GM12878 (cell line): ENCODE measurements around the gene MDGA2. TPM values are rescaled to one million over a fixed set of nuclear protein-coding genes. Genes with fewer than 3 reads are reported as not detected.

Source experiments
- ATAC-seq: fragments of 200-7000 bp; cut with Tn5 transposase; 3 replicates; pipeline ENCODE4 v1.9.1; 2020; ENCODE audit warnings: mild to moderate bottlenecking, moderate library complexity
- BruUV-seq: library from RNA; stranded (reverse); fragments of 400-500 nt; replicated peaks from 2 replicates; lab custom pipeline; 2021; lab: Mats Ljungman, UMichigan
- CTCF ChIA-PET: fragments of 300-600 bp; sonication (Branson Sonifier 250); formaldehyde crosslinking; extraction: SDS; loops from one replicate; lab custom pipeline; 2021; ENCODE audit warnings: inconsistent platforms; lab: Yijun Ruan, JAX
- POLR2A ChIA-PET: fragments of 350-600 bp; formaldehyde crosslinking; extraction: SDS; loops from one replicate; lab custom pipeline; 2021; ENCODE audit warnings: inconsistent platforms; lab: Charles Lee
- RAD21 ChIA-PET: fragments of 300-600 bp; sonication (Branson Sonifier 250); formaldehyde crosslinking; loops from one replicate; lab custom pipeline; 2023; ENCODE audit warnings: antibody characterized with exemption; ENCODE audit not compliant: unreplicated experiment; lab: Charles Lee
- SMC1A ChIA-PET: fragments of 300-600 bp; sonication (Branson Sonifier 250); formaldehyde crosslinking; loops from one replicate; lab custom pipeline; 2023; ENCODE audit not compliant: unreplicated experiment, uncharacterized antibody; lab: Charles Lee
- DNase-seq: peaks from one replicate; pipeline ENCODE4 v3.0.0-alpha.2; 2011; ENCODE audit warnings: low read depth, low spot score
- FAIRE-seq: peaks from 3 replicates; lab custom pipeline; 2011; peaks lifted over from hg19 to GRCh38; lab: Jason Lieb, UNC
- H2AFZ ChIP-seq: 2 replicates; pipeline ENCODE4 v1.6.0; 2011; ENCODE audit warnings: low read depth, low read length, control low read depth; ENCODE audit not compliant: control insufficient read depth
- H3K27ac ChIP-seq: 2 replicates; pipeline ENCODE4 v1.5.1; 2011; ENCODE audit warnings: control low read depth; ENCODE audit not compliant: control insufficient read depth, insufficient read depth
- H3K27me3 ChIP-seq, 2 experiments: replicated peaks in 1 of 2; 2 replicates each; pipeline versions ENCODE4 v1.6.0 to v1.6.1; 2011; ENCODE audit warnings: low read length in 1 of 2; ENCODE audit not compliant: control insufficient read depth in 2 of 2, insufficient read depth in 2 of 2
- H3K36me3 ChIP-seq, 2 experiments: 2 replicates each; pipeline ENCODE4 v1.5.1; 2011; ENCODE audit warnings: low read length in 1 of 2; ENCODE audit not compliant: control insufficient read depth in 2 of 2, insufficient read depth in 2 of 2
- H3K4me1 ChIP-seq: 2 replicates; pipeline ENCODE4 v1.6.1; 2011; ENCODE audit warnings: mild to moderate bottlenecking, low read length, moderate library complexity, mixed read lengths; ENCODE audit not compliant: control insufficient read depth, insufficient read depth
- H3K4me2 ChIP-seq: 2 replicates; pipeline ENCODE4 v1.6.0; 2011; ENCODE audit warnings: control low read depth; ENCODE audit not compliant: control insufficient read depth, insufficient read depth
- H3K4me3 ChIP-seq: fragments of 200-600 bp; sonication (generic); 2 replicates; pipeline ENCODE4 v1.5.1; 2016
- H3K79me2 ChIP-seq: 2 replicates; pipeline ENCODE4 v1.6.0; 2011; ENCODE audit warnings: low read length; ENCODE audit not compliant: control insufficient read depth, insufficient read depth
- H3K9ac ChIP-seq: 2 replicates; pipeline ENCODE4 v1.8.0; 2011; ENCODE audit warnings: low read length, control low read depth, mixed read lengths; ENCODE audit not compliant: control insufficient read depth, insufficient read depth
- H3K9me3 ChIP-seq: replicated peaks from 3 replicates; pipeline ENCODE4 v1.5.1; 2011; ENCODE audit warnings: mild to moderate bottlenecking, low read length; ENCODE audit not compliant: control insufficient read depth, insufficient read depth
- H4K20me1 ChIP-seq: 2 replicates; pipeline ENCODE4 v1.6.0; 2011; ENCODE audit not compliant: control insufficient read depth, insufficient read depth
- ATF3 ChIP-seq: IDR thresholded peaks from 2 replicates; pipeline ENCODE4 v1.6.1; 2011; ENCODE audit warnings: low read depth, mild to moderate bottlenecking, low read length, moderate library complexity, borderline replicate concordance; ENCODE audit errors: extremely low read depth
- ATF7 ChIP-seq: fragments of 450-650 bp; IDR thresholded peaks from 2 replicates; pipeline ENCODE4 v1.6.1; 2016; ENCODE audit warnings: low read depth, mild to moderate bottlenecking
- BCLAF1 ChIP-seq: fragments of 450-650 bp; IDR thresholded peaks from 2 replicates; pipeline ENCODE4 v1.6.1; 2017; ENCODE audit warnings: antibody characterized with exemption, mild to moderate bottlenecking, moderate library complexity
- EED ChIP-seq: sonication (generic); IDR thresholded peaks from 2 replicates; pipeline ENCODE4 v1.6.1; 2016; ENCODE audit warnings: antibody characterized with exemption, low read depth
- EGR1 ChIP-seq, 2 experiments: IDR thresholded peaks; 1 replicate in 1 of 2; 2 replicates in 1 of 2; pipeline ENCODE4 v1.6.1; 2011 to 2012; ENCODE audit warnings: low read depth in 2 of 2, low read length in 2 of 2, borderline replicate concordance in 1 of 2, mild to moderate bottlenecking in 1 of 2, moderate library complexity in 1 of 2
- FOS ChIP-seq: IDR thresholded peaks from 3 replicates; pipeline ENCODE4 v1.6.1; 2011; ENCODE audit warnings: borderline replicate concordance; ENCODE audit not compliant: insufficient read length; ENCODE audit errors: extremely low read depth
- HCFC1 ChIP-seq: fragments of 150-350 bp; IDR thresholded peaks from 2 replicates; pipeline ENCODE4 v1.6.1; 2014; ENCODE audit warnings: low read length
- MYC ChIP-seq: IDR thresholded peaks from 2 replicates; pipeline ENCODE4 v1.6.1; 2011; ENCODE audit warnings: mild to moderate bottlenecking, low read length, moderate library complexity, inconsistent platforms; ENCODE audit not compliant: insufficient read depth, insufficient replicate concordance, insufficient read length, severe bottlenecking
- NR2C1 ChIP-seq: fragments of 450-650 bp; IDR thresholded peaks from 2 replicates; pipeline ENCODE4 v1.6.1; 2017; ENCODE audit warnings: antibody characterized with exemption, mild to moderate bottlenecking, moderate library complexity
- RELB ChIP-seq: fragments of 450-650 bp; IDR thresholded peaks from 2 replicates; pipeline ENCODE4 v1.6.1; 2017; ENCODE audit warnings: low read depth, mild to moderate bottlenecking, moderate library complexity
- SIN3A ChIP-seq: IDR thresholded peaks from 2 replicates; pipeline ENCODE4 v1.6.1; 2012; ENCODE audit warnings: low read depth, low read length, improper control_type of control experiment
- STAT1 ChIP-seq: fragments of 450-650 bp; conservative IDR thresholded peaks from 2 replicates; pipeline ENCODE4 v1.6.1; 2014; ENCODE audit warnings: antibody characterized with exemption, mild to moderate bottlenecking
- TCF3 ChIP-seq: IDR thresholded peaks from 2 replicates; pipeline ENCODE4 v1.6.1; 2012; ENCODE audit warnings: low read depth, mild to moderate bottlenecking, low read length, borderline replicate concordance; ENCODE audit not compliant: insufficient read depth
- WRNIP1 ChIP-seq: IDR thresholded peaks from 2 replicates; pipeline ENCODE4 v1.6.1; 2011; ENCODE audit warnings: low read depth, low read length, improper control_type of control experiment, borderline replicate concordance
- ZBTB4 ChIP-seq: fragments of 450-650 bp; formaldehyde crosslinking; IDR thresholded peaks from 2 replicates; pipeline ENCODE4 v1.4.0; 2022; ENCODE audit warnings: mild to moderate bottlenecking, moderate library complexity
- ZNF622 ChIP-seq: fragments of 450-650 bp; IDR thresholded peaks from 2 replicates; pipeline ENCODE4 v1.6.1; 2017; ENCODE audit warnings: mild to moderate bottlenecking, inconsistent platforms
- WGBS: methylation state at CpG from one replicate; pipeline ENCODE4 v1.1.6; 2016; ENCODE audit warnings: low lambda C conversion rate; ENCODE audit not compliant: insufficient replicate concordance, insufficient coverage; ENCODE audit errors: missing lambda C conversion rate; 5-methylcytosine and 5-hydroxymethylcytosine counted together
- in situ Hi-C: fragments of 300-500 bp; cut with MboI; formaldehyde crosslinking; loops from 9 replicates; pipeline ENCODE4 v1.14.3; 2018; ENCODE audit warnings: mixed read lengths
- intact Hi-C: fragments of 100-400 bp; cut with micrococcal nuclease; formaldehyde crosslinking; loops from one replicate; pipeline ENCODE4 v1.14.2; 2022; ENCODE audit not compliant: unreplicated experiment
- polyA plus RNA-seq, 11 experiments: library from polyadenylated mRNA; depleted of rRNA in 4 of 11; unstranded in 6 of 11; stranded (reverse) in 5 of 11; fragments of >200 nt; fragmentation: Nextera tagmentation in 4 of 11; fragmentation: Illumina TruSeq in 1 of 11; extraction: Ambion mirVana in 4 of 11; extraction: Trizol in 1 of 11; gene quantifications; 1 replicate in 1 of 11; 2 replicates in 10 of 11; pipeline versions ENCODE4 v1.2.1 to v1.2.3, GENCODE V29; 2011 to 2016; ENCODE audit warnings: inconsistent platforms in 2 of 11, missing spikeins in 2 of 11, low read depth in 1 of 11
- total RNA-seq, 4 experiments: library from RNA; depleted of rRNA in 3 of 4; stranded (reverse); fragments of >200 nt in 3 of 4; fragmentation: Illumina TruSeq in 1 of 4; extraction: Trizol in 1 of 4; gene quantifications; 2 replicates each; pipeline versions ENCODE4 v1.2.1 to v1.2.3, GENCODE V29; 2013 to 2021

MDGA2 gene
- total and polyA plus RNA-seq, 10 of the 15 experiments (the other 5 are each of a cell fraction or from before 2014, with no cell fraction given): not detected

DNA sequence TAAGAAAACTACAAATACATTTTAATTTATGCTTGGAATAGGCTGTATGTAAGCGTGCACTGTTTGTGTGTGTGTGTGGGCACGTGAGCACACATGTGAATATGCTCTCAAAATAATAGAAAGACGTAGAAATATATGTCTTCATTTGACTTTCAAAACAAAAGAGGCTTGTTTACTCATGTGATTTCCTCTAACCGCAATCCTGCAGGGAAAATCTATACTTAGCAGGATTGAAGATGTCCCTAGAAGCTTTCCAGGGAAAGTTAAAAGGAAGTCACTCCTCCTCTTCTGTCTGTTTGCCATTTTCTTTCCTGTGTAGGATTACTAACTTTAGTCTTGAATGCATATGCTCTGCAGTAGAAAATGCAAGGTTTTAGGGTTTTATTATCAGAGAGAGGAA lies 404.7 kb downstream of the MDGA2 start (continued):
- TF ChIP-seq HCFC1 (no peak), STAT1 (no peak), ZBTB4 (no peak), WRNIP1 (no peak), MYC (no peak), EGR1 (IDR thresholded peaks at IDR 0.05; ENCODE audit: borderline replicate concordance in 1 of 2, low read depth in 2 of 2, low read length in 2 of 2) (no peak), FOS (no peak), ZNF622 (no peak)

DNA sequence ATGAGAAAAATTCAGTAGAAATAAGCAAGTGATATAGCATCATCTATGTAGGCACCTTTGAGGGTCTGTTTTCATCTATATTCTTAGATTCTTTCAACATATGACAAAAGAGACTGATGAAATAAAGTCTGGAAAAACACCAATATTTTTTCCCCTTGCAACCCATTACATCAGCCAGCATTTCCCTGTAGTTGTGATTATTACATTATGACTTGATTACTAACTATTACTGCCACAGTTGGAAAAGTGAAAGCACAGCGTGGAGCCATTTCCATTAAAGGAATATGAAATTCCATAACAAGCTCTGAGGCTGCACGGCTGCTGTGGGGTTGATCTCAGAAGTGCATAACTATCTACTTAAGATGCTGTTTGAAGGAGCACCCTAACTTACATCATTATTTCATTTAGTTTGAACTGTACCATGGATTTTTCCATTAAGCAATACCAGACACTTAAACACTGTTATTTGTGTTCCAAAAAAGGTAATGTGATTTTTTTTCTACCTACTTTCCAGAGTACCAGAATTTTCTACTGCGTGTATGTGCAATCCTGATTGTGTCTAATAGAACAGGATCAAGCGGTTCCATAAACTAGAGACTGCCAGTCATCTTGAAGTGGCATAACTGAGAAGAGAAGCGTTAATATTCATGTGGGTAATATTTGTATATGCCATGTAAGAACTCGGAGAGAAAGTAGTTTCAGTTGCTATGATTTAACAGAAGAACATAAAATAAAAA lies 405.5 kb downstream of the MDGA2 start:
- DNase-seq: no peak
- no TSS peak for BruUV-seq
- no peaks in the 10 kb centered on the region for H3K79me2 ChIP-seq
- no peak for ATAC-seq
- ChIA-PET CTCF (no interaction called here), RAD21 (no interaction called here), SMC1A (no interaction called here), POLR2A (no interaction called here)
- no peaks in the 10 kb centered on the region for H3K9me3 ChIP-seq
- H4K20me1 ChIP-seq: no peaks in the 10 kb centered on the region
- no peaks in the 10 kb centered on the region for H3K4me1 ChIP-seq
- H3K27ac ChIP-seq: no peak overlapping the region
- H3K9ac ChIP-seq: no peak overlapping the region
- no peak overlapping the region for H3K4me3 ChIP-seq
- H2AFZ ChIP-seq: no peak overlapping the region
- no peak for FAIRE-seq
- 13% methylated on average over 6 of the region's 6 CpGs for WGBS
- no peaks in the 10 kb centered on the region for H3K27me3 ChIP-seq
- H3K36me3 ChIP-seq: no peaks in the 10 kb centered on the region
- intact Hi-C loops: loop anchor here (10.0 kb wide), 1 partner anchor 1015 kb away; no protein-coding TSS in a partner anchor
- H3K4me2 ChIP-seq: no peak overlapping the region
- in situ Hi-C loops: no loop called here
- TF ChIP-seq NR2C1: no peak
- no peak for TF ChIP-seq EED
- no peak for TF ChIP-seq TCF3
- TF ChIP-seq ATF7: no peak
- no peak for TF ChIP-seq SIN3A
- TF ChIP-seq ATF3: no peak
- no peak for TF ChIP-seq BCLAF1
- no peak for TF ChIP-seq RELB
